Activated T-cell treated with anti-CD3 and anti-CD28 coated beads, Interleukin-2, amount 50 U/mL, for 48 hours (primary cell): ENCODE data around the gene IFT88.

Source experiments
- DNase-seq, 2 experiments: peaks; one replicate each; pipeline ENCODE4 v3.0.0-alpha.2; 2020

Gene IFT88

GRCh38 chr13:20567881-20568528, 1.0 kb downstream of the IFT88 start:
- DNase-seq = no peak

GRCh38 chr13:20570517-20570916, 3.6 kb downstream of the IFT88 start:
- DNase-seq = no peak

GRCh38 chr13:20571676-20572075, 4.7 kb downstream of the IFT88 start:
- no peak for DNase-seq

GRCh38 chr13:20573186-20573585, 6.2 kb downstream of the IFT88 start:
- no peak for DNase-seq

GRCh38 chr13:20573636-20574035, 6.7 kb downstream of the IFT88 start:
- DNase-seq = no peak

GRCh38 chr13:20579191-20579590, 12.2 kb downstream of the IFT88 start:
- DNase-seq = no peak

- no peak for DNase-seq
Measured at GRCh38 chr13:20580257-20580656, 13.3 kb downstream of the IFT88 start.

GRCh38 chr13:20582026-20582425, 15.1 kb downstream of the IFT88 start:
- DNase-seq = no peak

GRCh38 chr13:20583803-20584293, 16.9 kb downstream of the IFT88 start:
- DNase-seq = no peak

GRCh38 chr13:20585371-20585770, 18.4 kb downstream of the IFT88 start:
- DNase-seq = no peak

GRCh38 chr13:20588529-20589110, 21.7 kb downstream of the IFT88 start:
- DNase-seq = no peak

- DNase-seq = no peak
Measured at GRCh38 chr13:20590561-20590960, 23.6 kb downstream of the IFT88 start.

GRCh38 chr13:20592606-20593005, 25.6 kb downstream of the IFT88 start:
- DNase-seq = no peak

GRCh38 chr13:20594280-20594679, 27.3 kb downstream of the IFT88 start:
- no peak for DNase-seq

- no peak for DNase-seq
Measured at GRCh38 chr13:20607015-20607414, 40.1 kb downstream of the IFT88 start.

GRCh38 chr13:20608438-20609020, 41.6 kb downstream of the IFT88 start:
- no peak for DNase-seq

GRCh38 chr13:20609145-20609544, 42.2 kb downstream of the IFT88 start:
- no peak for DNase-seq

- no peak for DNase-seq
Measured at GRCh38 chr13:20610006-20610405, 43.0 kb downstream of the IFT88 start.

- no peak for DNase-seq
Measured at GRCh38 chr13:20616059-20616797, 49.3 kb downstream of the IFT88 start.

GRCh38 chr13:20623000-20623399, 56.0 kb downstream of the IFT88 start:
- DNase-seq = no peak

GRCh38 chr13:20624213-20624612, 57.3 kb downstream of the IFT88 start:
- DNase-seq = no peak

GRCh38 chr13:20633802-20634201, 66.8 kb downstream of the IFT88 start:
- DNase-seq = no peak

GRCh38 chr13:20636079-20636478, 69.1 kb downstream of the IFT88 start:
- DNase-seq = no peak

GRCh38 chr13:20637811-20638210, 70.9 kb downstream of the IFT88 start:
- DNase-seq = no peak
